Measurements from ENCODE around the gene FOXP4.

FOXP4 gene

GRCh38 chr6:41577356-41578216 is 31.4 kb downstream of the FOXP4 start:
- H3K27ac ChIP-seq: no peak overlapping the region
- H3K4me3 ChIP-seq: no peak overlapping the region

- H3K27ac ChIP-seq: peak overlapping the region in 4 of 21 experiments; percentile 10 to 54 (median 30)
- H3K4me3 ChIP-seq: no peak overlapping the region
These were observed 32.3 kb downstream of the FOXP4 start for GRCh38 chr6:41578217-41579087.

DNA sequence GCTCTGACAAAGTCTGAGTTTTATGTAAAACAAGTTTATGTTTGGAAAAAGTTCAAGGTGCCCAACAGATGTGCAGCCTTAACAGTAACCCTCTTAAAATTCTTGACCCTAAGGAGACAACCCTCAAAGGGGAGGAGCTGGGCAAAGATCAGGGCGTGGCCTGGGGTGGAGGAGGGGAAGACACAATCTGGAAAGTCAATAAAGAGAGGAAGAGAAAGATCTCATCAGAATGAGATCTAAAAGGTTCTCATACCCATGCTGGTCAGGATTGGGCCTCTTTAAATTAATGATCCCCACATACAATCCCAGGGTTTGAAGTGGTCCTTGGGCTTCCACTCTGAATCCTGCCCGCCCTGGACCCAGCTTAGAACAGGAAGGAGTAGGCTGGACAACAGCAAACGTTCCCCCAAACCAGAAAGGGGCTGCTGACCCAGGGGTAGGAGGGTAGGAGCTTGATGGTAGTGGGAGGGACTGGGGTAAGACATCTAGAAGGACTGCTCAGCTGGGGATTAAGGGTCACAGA is 33.0 kb downstream of the FOXP4 start:
- H3K4me3 ChIP-seq: no peak overlapping the region
- H3K27ac ChIP-seq: peak overlapping the region in 2 of 21 experiments; percentile 26 to 54

GRCh38 chr6:41580690-41581089 is 34.5 kb downstream of the FOXP4 start:
- Histone ChIP-seq H3K27ac (peak overlapping the region in 1 of 21 experiments; percentile 22), H3K4me3 (no peak overlapping the region)

DNA sequence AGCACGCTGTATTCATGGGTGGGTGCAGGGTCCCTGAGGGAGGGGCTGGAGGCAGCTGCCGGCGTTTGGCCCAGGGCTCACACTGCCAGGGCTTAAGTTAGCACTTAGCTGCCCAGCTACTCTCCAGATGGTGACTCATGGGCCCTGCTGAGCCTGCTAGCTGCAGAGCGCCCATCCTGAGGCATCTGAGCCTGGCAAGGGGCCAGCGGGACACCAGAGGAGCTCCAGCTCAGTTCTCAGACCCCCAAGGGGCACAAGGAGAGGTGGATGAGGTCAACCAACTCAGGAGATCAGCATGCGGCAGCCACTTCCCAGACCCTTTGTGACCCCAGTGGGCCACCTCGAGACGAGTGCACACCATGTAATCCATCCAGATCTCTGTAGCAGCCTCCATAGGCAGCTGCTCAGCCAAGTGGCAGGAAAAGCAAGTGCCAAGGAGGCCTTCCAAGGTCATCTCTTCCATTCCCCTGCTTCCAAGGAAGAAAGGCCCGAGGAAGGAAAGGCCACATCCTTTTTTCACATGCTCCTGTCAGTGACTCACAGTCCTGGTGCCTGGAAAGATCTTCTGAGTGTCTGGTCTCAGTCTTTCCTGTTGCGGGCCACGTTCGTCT is 35.3 kb downstream of the FOXP4 start:
- Histone ChIP-seq H3K4me3 (no peak overlapping the region), H3K27ac (peak overlapping the region in 2 of 21 experiments; percentile 13 to 22)

DNA sequence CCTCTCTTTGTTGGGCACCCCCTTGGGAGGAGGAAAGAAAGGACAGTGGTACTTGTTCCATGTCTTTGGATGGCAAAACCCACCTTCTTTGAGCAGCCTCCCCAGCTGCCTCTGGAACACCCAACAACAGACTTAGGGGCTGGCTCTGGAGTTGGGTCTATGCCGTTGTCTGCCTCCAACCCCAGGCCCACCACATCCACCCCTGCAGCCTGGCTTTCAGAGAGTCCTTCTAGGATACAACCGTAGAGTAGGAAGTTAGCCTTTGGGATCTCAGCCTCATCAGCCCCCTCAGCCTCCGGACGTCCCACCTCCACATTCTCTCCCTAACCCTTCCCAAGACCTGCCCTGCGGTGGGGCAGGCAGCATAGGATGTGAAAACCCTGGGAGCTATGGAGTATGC is 36.4 kb downstream of the FOXP4 start:
- Histone ChIP-seq H3K27ac (peak overlapping the region in 1 of 21 experiments; percentile 76), H3K4me3 (no peak overlapping the region)

- Histone ChIP-seq H3K27ac (peak overlapping the region in 3 of 21 experiments; percentile 18 to 76 (median 48)), H3K4me3 (no peak overlapping the region)
These were observed 37.4 kb downstream of the FOXP4 start for GRCh38 chr6:41583565-41583964.

GRCh38 chr6:41584205-41584604 is 38.0 kb downstream of the FOXP4 start:
- Histone ChIP-seq H3K4me3 (no peak overlapping the region), H3K27ac (peak overlapping the region in 1 of 21 experiments; percentile 18)

- no peak overlapping the region for H3K4me3 ChIP-seq
- no peak overlapping the region for H3K27ac ChIP-seq
These were observed 38.6 kb downstream of the FOXP4 start for GRCh38 chr6:41584668-41585205.

- H3K27ac ChIP-seq: no peak overlapping the region
These were observed 39.4 kb downstream of the FOXP4 start for GRCh38 chr6:41585605-41586004.

GRCh38 chr6:41586252-41587007 is 40.2 kb downstream of the FOXP4 start:
- Histone ChIP-seq H3K4me3 (no peak overlapping the region), H3K27ac (no peak overlapping the region)

More at GRCh38 chr6:41585605-41586004, 39.4 kb downstream of the FOXP4 start:
- H3K4me3 ChIP-seq: no peak overlapping the region

DNA sequence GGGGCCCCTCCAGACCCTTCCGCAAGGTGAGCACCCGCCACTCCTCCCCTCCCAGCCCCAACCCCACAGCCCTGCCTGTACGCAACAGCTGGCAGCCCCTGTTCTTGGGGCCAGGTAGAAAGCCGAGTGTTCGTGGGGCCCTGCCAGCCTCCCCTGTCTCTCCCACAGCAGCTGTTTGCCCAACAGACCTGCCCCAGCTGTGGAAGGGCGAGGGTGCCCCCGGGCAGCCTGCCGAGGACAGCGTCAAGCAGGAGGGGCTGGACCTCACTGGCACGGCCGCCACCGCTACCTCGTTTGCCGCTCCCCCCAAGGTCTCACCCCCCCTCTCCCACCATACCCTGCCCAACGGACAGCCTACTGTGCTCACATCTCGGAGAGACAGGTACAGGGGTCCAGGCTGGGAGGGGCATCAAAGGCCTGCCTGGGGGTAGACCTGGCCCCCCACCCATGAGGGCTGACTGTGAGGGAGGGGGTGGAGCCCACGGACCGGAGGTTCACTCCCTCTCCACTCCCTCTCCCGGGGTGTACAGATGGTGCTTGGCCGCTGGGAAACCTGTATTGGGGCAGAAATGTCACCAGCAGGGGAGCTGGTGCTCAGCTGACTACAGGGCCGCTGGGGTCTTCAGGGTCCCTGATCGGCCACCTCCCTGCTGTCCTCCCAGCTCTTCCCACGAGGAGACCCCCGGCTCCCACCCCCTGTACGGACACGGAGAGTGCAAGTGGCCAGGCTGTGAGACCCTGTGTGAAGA is 41.1 kb downstream of the FOXP4 start:
- Histone ChIP-seq H3K4me3 (no peak overlapping the region), H3K27ac (no peak overlapping the region)

- Histone ChIP-seq H3K27ac (no peak overlapping the region), H3K4me3 (no peak overlapping the region)
These were observed 41.9 kb downstream of the FOXP4 start for GRCh38 chr6:41588111-41588510.

- H3K27ac ChIP-seq: no peak overlapping the region
- H3K4me3 ChIP-seq: no peak overlapping the region
These were observed 43.0 kb downstream of the FOXP4 start for GRCh38 chr6:41589223-41589622.

DNA sequence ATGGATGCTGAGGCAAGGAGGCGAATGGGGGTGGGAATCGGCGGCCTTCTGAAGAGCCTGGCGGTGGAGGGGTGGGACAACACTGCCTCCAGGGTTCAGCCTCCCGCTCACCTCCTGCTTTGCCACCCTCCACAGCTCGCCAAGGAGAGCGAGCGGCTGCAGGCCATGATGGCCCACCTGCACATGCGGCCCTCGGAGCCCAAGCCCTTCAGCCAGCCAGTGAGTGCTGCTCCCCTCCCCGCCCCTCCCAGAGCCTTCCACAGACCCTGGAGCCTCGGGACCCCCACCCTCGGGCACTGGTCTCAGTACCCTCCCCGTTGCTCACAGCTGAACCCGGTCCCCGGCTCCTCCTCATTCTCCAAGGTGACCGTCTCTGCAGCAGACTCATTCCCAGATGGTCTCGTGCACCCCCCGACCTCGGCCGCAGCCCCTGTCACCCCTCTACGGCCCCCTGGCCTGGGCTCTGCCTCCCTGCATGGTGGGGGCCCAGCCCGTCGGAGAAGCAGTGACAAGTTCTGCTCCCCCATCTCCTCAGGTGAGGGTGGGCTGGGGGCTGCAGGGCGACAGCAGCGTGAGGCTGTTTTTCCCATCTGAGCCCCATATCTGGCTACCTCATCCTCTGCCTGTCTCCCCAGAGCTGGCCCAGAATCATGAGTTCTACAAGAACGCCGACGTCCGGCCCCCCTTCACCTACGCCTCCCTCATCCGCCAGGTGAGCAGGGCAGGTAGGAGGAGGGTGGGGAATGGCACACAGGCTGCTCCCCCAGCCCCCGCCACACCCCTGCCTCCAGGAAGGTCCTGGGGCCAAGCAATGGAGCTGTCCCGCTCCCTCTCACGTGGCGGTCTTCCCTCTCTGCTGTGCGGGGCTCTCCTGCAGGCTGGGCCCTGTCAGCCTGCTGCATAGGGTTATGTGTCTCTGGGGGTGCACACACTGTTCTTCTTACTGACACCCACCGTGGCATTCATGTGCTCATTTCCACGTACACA is 43.7 kb downstream of the FOXP4 start:
- Histone ChIP-seq H3K4me3 (no peak overlapping the region), H3K27ac (no peak overlapping the region)

DNA sequence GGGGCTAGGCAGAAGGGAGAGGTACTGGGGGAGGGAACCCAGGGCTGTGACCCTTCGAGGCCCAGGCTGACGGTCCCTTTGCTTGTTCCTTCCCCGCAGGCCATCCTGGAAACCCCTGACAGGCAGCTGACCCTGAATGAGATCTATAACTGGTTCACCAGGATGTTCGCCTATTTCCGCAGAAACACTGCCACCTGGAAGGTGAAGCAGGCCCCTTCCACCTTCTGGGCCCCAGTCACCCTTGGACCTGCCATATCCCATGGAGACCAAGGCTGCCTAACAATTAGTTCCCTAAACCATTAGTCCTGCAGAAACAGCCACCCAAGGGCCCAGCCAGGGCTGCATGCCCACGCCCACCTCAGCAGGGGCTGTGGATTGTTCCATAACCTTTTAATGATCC is 44.9 kb downstream of the FOXP4 start:
- H3K27ac ChIP-seq: no peak overlapping the region
- no peak overlapping the region for H3K4me3 ChIP-seq

DNA sequence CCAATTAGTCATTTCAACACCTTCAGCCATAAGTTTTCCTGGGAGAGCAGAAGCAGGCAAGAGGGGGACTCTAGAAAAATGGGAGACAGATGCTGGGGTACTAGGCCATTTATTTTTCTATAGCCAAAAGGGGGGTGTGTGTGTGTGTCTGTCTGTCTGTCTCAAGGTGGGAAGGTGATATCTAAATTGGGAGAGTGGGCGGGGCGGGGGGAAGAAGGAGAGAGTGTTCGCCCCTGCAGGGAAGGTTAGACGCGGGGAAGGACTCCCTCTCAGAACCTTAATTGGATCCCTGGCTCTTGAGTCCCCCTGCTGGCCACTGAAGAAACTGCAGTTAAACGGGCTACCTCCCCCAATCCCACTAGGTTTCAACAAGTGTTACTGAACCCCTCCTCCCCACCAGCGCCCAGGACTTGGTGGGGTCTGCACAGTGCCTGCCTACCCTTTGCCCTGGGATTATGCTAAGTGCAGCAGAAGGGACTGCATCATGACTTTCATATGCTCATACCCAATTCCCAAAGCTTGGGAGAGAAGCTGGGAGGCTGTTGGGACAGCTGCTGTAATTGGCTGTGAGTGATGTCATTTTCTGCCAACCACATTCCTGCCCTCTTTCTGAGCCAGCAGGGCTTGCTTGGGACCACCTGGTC is 45.8 kb downstream of the FOXP4 start:
- Histone ChIP-seq H3K27ac (no peak overlapping the region), H3K4me3 (no peak overlapping the region)
